MCF 10A (cell line): ENCODE data around the gene SIGLEC7. TPM values are rescaled to one million over a fixed set of nuclear protein-coding genes. Genes with fewer than 3 reads are reported as not detected.

ENCODE experiments used
- BruUV-seq: library from RNA; stranded (reverse); fragments of 400-500 nt; replicated peaks from 2 replicates; lab custom pipeline; 2021; lab: Mats Ljungman, UMichigan
- CTCF ChIA-PET: fragments of 300-600 bp; sonication (Branson Sonifier 250); formaldehyde crosslinking; extraction: SDS; loops from one replicate; lab custom pipeline; 2021; ENCODE audit warnings: antibody characterized with exemption, inconsistent platforms; lab: Yijun Ruan, JAX
- POLR2A ChIA-PET: fragments of 300-600, 350-650 bp; sonication (Branson Sonifier 250); formaldehyde crosslinking; extraction: SDS; loops from one replicate; lab custom pipeline; 2020; ENCODE audit warnings: antibody characterized with exemption, inconsistent platforms; lab: Yijun Ruan, JAX
- DNase-seq: peaks from one replicate; pipeline ENCODE4 v3.0.0-alpha.2; 2018; ENCODE audit not compliant: unreplicated experiment
- H3K27ac Mint-ChIP-seq: one replicate; pipeline ENCODE4 v1.8.0; 2022; ENCODE audit warnings: mild to moderate bottlenecking, low read depth, mixed read lengths; ENCODE audit not compliant: unreplicated experiment
- H3K27me3 Mint-ChIP-seq: one replicate; pipeline ENCODE4 v1.8.0; 2022; ENCODE audit warnings: mixed read lengths; ENCODE audit not compliant: insufficient read depth, unreplicated experiment
- H3K36me3 Mint-ChIP-seq: one replicate; pipeline ENCODE4 v1.8.0; 2022; ENCODE audit warnings: mild to moderate bottlenecking, moderate library complexity, mixed read lengths; ENCODE audit not compliant: insufficient read depth, unreplicated experiment
- H3K4me1 Mint-ChIP-seq: one replicate; pipeline ENCODE4 v1.8.0; 2022; ENCODE audit warnings: mixed read lengths; ENCODE audit not compliant: insufficient read depth, unreplicated experiment
- H3K4me3 Mint-ChIP-seq: one replicate; pipeline ENCODE4 v1.8.0; 2022; ENCODE audit warnings: mild to moderate bottlenecking, moderate library complexity, mixed read lengths; ENCODE audit not compliant: unreplicated experiment
- H3K9me3 Mint-ChIP-seq: one replicate; pipeline ENCODE4 v1.8.0; 2022; ENCODE audit warnings: mixed read lengths; ENCODE audit not compliant: unreplicated experiment
- intact Hi-C: fragments of 100-400 bp; cut with micrococcal nuclease; formaldehyde crosslinking; loops from 2 replicates; pipeline ENCODE4 v1.14.1; 2022
- total RNA-seq: library from RNA; stranded (reverse); gene quantifications from 2 replicates; pipeline ENCODE4 v1.2.3, GENCODE V29; 2022
- TF ChIP-seq, protein P1 (sequence below): fragments of 200-600 bp; IDR thresholded peaks from one replicate; pipeline ENCODE4 v1.8.0; 2022; ENCODE audit warnings: antibody characterized with exemption, mild to moderate bottlenecking; ENCODE audit not compliant: unreplicated experiment

SIGLEC7 gene
- total RNA-seq, 1 experiment from 2014 or later = not detected

DNA sequence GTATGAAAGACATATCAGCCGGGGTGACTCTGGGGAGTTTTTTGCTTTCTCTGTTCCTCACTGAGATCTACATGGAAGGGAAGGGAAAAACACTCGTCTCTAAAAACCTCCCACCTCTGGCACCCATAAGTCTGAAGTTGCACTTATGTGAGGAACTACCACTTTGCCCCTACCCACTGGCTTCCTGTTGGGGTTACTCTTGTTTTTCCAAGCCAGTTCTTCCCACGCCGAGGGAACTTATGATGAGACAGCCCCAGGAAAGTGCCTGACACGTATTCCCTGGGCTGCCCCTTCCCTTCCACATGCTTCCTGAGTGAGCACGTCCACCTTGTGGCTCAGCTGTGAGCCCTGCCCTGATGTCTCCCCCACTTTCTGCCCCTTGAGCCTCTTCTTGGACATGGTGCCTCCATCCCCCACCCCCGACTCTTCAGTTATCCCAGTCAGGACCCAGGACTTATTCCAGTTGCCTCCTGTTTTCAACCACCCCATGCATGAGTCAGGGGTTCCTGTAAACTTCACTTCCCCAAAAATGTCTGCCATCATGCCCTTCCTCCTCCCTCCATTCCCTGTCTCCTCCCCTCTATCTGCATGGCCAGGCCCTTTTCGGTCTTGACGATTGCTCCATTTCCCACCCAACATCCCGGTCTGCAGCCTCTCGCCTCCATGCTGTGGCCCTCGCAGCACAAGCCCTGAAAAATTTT, 5.1 kb upstream of the SIGLEC7 start:
- intact Hi-C loops = no loop called here
- H3K4me1 Mint-ChIP-seq = no peaks in the 10 kb centered on the region
- TF ChIP-seq, protein P1, sequence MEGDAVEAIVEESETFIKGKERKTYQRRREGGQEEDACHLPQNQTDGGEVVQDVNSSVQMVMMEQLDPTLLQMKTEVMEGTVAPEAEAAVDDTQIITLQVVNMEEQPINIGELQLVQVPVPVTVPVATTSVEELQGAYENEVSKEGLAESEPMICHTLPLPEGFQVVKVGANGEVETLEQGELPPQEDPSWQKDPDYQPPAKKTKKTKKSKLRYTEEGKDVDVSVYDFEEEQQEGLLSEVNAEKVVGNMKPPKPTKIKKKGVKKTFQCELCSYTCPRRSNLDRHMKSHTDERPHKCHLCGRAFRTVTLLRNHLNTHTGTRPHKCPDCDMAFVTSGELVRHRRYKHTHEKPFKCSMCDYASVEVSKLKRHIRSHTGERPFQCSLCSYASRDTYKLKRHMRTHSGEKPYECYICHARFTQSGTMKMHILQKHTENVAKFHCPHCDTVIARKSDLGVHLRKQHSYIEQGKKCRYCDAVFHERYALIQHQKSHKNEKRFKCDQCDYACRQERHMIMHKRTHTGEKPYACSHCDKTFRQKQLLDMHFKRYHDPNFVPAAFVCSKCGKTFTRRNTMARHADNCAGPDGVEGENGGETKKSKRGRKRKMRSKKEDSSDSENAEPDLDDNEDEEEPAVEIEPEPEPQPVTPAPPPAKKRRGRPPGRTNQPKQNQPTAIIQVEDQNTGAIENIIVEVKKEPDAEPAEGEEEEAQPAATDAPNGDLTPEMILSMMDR = no peak
- POLR2A ChIA-PET = no interaction called here
- DNase-seq = no peak
- H3K9me3 Mint-ChIP-seq = peaks cover 10% of the 10 kb centered on the region
- H3K27me3 Mint-ChIP-seq = no peaks in the 10 kb centered on the region
- no peaks in the 10 kb centered on the region for H3K36me3 Mint-ChIP-seq
- H3K27ac Mint-ChIP-seq = no peak overlapping the region
- BruUV-seq = no TSS peak
- H3K4me3 Mint-ChIP-seq = no peak overlapping the region
- CTCF ChIA-PET = interaction anchor here (0.6 to 0.9 kb wide), 2 partner anchors 21 to 32 kb away, joined by 3 read pairs; no protein-coding TSS in a partner anchor

DNA sequence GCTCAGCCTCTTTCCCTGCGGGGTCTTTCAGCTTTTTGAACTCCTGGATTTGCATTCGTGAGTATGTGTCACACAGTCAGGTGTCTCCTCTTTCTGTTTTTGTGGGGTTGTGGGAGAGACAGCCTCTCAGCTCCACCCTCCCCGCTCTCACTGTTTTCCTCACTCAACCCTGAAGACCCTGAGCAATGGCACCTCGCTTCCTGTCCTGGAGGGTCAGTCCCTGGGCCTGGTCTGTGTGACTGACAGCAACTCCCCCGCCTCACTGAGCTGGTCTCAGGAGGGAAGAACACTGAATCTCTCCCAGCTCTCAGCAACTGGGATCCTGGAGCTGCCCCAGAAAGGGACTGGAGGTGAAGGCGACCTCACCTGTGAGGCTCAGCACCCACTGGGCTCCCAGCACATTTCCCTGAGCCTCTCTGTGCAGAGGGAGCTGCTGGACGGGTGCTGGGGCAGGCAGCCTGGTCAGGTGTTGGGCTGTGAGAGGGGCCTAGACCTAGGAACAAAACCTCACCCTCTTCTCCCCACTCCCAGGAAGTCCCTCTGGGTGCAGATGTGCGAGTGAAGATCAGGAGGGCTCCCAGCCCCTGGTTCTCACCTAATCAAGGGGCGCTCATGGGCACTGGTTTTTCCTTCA, 4.2 kb upstream of the SIGLEC7 start:
- no peaks in the 10 kb centered on the region for H3K36me3 Mint-ChIP-seq
- no TSS peak for BruUV-seq
- intact Hi-C loops = no loop called here
- DNase-seq = no peak
- H3K27ac Mint-ChIP-seq = no peak overlapping the region
- no peaks in the 10 kb centered on the region for H3K4me1 Mint-ChIP-seq
- ChIA-PET POLR2A (no interaction called here), CTCF (interaction anchor here (1.0 kb wide), 1 partner anchor 122 kb away, joined by 3 read pairs; no protein-coding TSS in a partner anchor)
- peaks cover 10% of the 10 kb centered on the region for H3K9me3 Mint-ChIP-seq
- TF ChIP-seq, protein P1 = no peak
- H3K27me3 Mint-ChIP-seq = no peaks in the 10 kb centered on the region
- H3K4me3 Mint-ChIP-seq = no peak overlapping the region

DNA sequence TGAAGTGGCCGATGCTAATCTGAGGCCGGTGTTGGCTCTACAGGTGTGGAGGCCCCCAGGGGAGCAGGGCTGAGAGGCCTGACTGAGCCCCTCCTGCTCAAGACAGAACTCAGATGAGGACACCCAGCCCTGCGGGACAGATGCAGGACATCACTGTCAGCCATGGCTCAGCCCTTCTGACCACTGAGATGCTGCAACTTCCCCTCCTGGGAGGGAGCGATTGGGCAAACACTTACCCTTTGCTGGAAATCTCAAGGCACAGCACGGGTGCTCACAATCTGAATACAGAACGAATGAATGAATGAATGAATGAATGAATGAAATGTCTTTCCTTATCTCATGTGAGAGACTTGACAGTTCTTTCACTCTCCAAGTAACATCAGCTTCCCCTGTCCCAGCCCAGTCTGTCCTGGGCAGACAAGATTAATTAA, 3.5 kb upstream of the SIGLEC7 start:
- DNase-seq = no peak
- H3K4me1 Mint-ChIP-seq = no peaks in the 10 kb centered on the region
- TF ChIP-seq, protein P1 = no peak
- BruUV-seq = no TSS peak
- H3K36me3 Mint-ChIP-seq = no peaks in the 10 kb centered on the region
- no peak overlapping the region for H3K27ac Mint-ChIP-seq
- POLR2A ChIA-PET = no interaction called here
- peaks cover 10% of the 10 kb centered on the region for H3K9me3 Mint-ChIP-seq
- H3K4me3 Mint-ChIP-seq = no peak overlapping the region
- intact Hi-C loops = no loop called here
- CTCF ChIA-PET = interaction anchor here (1.0 kb wide), 1 partner anchor 122 kb away, joined by 3 read pairs; no protein-coding TSS in a partner anchor
- no peaks in the 10 kb centered on the region for H3K27me3 Mint-ChIP-seq

DNA sequence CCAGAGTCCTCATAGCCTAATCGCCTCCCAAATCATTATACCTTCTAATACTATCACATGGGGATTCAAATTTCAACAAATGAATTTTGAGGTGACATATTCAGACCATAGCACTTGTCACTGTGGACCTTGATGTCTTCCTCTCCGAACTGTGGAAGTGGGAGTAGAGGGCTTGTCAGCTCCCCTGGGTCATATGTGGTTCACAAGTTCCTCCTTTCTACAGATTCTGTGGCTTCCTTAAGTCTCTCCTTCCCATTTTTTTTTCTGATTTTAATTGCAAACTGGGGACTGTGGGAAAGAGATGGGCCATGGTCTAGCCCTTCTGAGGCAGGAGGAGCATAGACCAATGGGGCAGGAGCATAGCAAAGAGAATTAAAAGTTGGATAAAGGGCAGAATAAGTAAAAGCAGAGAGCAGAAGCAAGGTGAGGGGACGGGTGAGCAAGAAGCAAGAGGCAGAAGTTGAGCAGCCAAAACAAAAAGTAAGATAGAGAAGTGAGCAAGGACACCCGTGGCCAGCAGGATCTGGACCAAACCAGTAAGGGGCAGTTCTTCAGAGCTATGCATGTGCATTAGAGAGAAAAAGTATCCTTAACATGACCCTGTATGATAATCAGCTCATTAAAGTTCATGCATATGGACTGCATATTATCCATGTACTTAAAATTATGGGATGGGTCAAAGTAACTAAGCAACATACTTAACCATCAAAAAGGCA, 2.6 kb upstream of the SIGLEC7 start:
- no peak for DNase-seq
- H3K27ac Mint-ChIP-seq = no peak overlapping the region
- ChIA-PET CTCF (interaction anchor here (0.7 kb wide), 1 partner anchor 29 kb away, joined by 3 read pairs; no protein-coding TSS in a partner anchor), POLR2A (interaction anchor here (0.7 kb wide), 1 partner anchor 69 kb away, joined by 3 read pairs; no protein-coding TSS in a partner anchor)
- H3K36me3 Mint-ChIP-seq = no peaks in the 10 kb centered on the region
- H3K4me3 Mint-ChIP-seq = no peak overlapping the region
- no peaks in the 10 kb centered on the region for H3K4me1 Mint-ChIP-seq
- TF ChIP-seq, protein P1 = no peak
- H3K9me3 Mint-ChIP-seq = peaks cover 10% of the 10 kb centered on the region
- H3K27me3 Mint-ChIP-seq = no peaks in the 10 kb centered on the region
- no TSS peak for BruUV-seq
- intact Hi-C loops = no loop called here
